GM12878 (cell line): ENCODE measurements around the gene BBS12. TPM values are rescaled to one million over a fixed set of nuclear protein-coding genes. Genes with fewer than 3 reads are reported as not detected.
A peak's percentile ranks its signal among the peaks of the same experiment; 100 is the strongest.

Source experiments
- ATAC-seq: fragments of 200-7000 bp; cut with Tn5 transposase; 3 replicates; pipeline ENCODE4 v1.9.1; 2020; ENCODE audit warnings: mild to moderate bottlenecking, moderate library complexity
- BruUV-seq: library from RNA; stranded (reverse); fragments of 400-500 nt; replicated peaks from 2 replicates; lab custom pipeline; 2021; lab: Mats Ljungman, UMichigan
- CTCF ChIA-PET: fragments of 300-600 bp; sonication (Branson Sonifier 250); formaldehyde crosslinking; extraction: SDS; loops from one replicate; lab custom pipeline; 2021; ENCODE audit warnings: inconsistent platforms; lab: Yijun Ruan, JAX
- POLR2A ChIA-PET: fragments of 350-600 bp; formaldehyde crosslinking; extraction: SDS; loops from one replicate; lab custom pipeline; 2021; ENCODE audit warnings: inconsistent platforms; lab: Charles Lee
- RAD21 ChIA-PET: fragments of 300-600 bp; sonication (Branson Sonifier 250); formaldehyde crosslinking; loops from one replicate; lab custom pipeline; 2023; ENCODE audit warnings: antibody characterized with exemption; ENCODE audit not compliant: unreplicated experiment; lab: Charles Lee
- SMC1A ChIA-PET: fragments of 300-600 bp; sonication (Branson Sonifier 250); formaldehyde crosslinking; loops from one replicate; lab custom pipeline; 2023; ENCODE audit not compliant: unreplicated experiment, uncharacterized antibody; lab: Charles Lee
- DNase-seq: peaks from one replicate; pipeline ENCODE4 v3.0.0-alpha.2; 2011; ENCODE audit warnings: low read depth, low spot score
- FAIRE-seq: peaks from 3 replicates; lab custom pipeline; 2011; peaks lifted over from hg19 to GRCh38; lab: Jason Lieb, UNC
- H2AFZ ChIP-seq: 2 replicates; pipeline ENCODE4 v1.6.0; 2011; ENCODE audit warnings: low read depth, low read length, control low read depth; ENCODE audit not compliant: control insufficient read depth
- H3K27ac ChIP-seq: 2 replicates; pipeline ENCODE4 v1.5.1; 2011; ENCODE audit warnings: control low read depth; ENCODE audit not compliant: control insufficient read depth, insufficient read depth
- H3K27me3 ChIP-seq, 2 experiments: replicated peaks in 1 of 2; 2 replicates each; pipeline versions ENCODE4 v1.6.0 to v1.6.1; 2011; ENCODE audit warnings: low read length in 1 of 2; ENCODE audit not compliant: control insufficient read depth in 2 of 2, insufficient read depth in 2 of 2
- H3K36me3 ChIP-seq, 2 experiments: 2 replicates each; pipeline ENCODE4 v1.5.1; 2011; ENCODE audit warnings: low read length in 1 of 2; ENCODE audit not compliant: control insufficient read depth in 2 of 2, insufficient read depth in 2 of 2
- H3K4me1 ChIP-seq: 2 replicates; pipeline ENCODE4 v1.6.1; 2011; ENCODE audit warnings: mild to moderate bottlenecking, low read length, moderate library complexity, mixed read lengths; ENCODE audit not compliant: control insufficient read depth, insufficient read depth
- H3K4me2 ChIP-seq: 2 replicates; pipeline ENCODE4 v1.6.0; 2011; ENCODE audit warnings: control low read depth; ENCODE audit not compliant: control insufficient read depth, insufficient read depth
- H3K4me3 ChIP-seq: fragments of 200-600 bp; sonication (generic); 2 replicates; pipeline ENCODE4 v1.5.1; 2016
- H3K79me2 ChIP-seq: 2 replicates; pipeline ENCODE4 v1.6.0; 2011; ENCODE audit warnings: low read length; ENCODE audit not compliant: control insufficient read depth, insufficient read depth
- H3K9ac ChIP-seq: 2 replicates; pipeline ENCODE4 v1.8.0; 2011; ENCODE audit warnings: low read length, control low read depth, mixed read lengths; ENCODE audit not compliant: control insufficient read depth, insufficient read depth
- H3K9me3 ChIP-seq: replicated peaks from 3 replicates; pipeline ENCODE4 v1.5.1; 2011; ENCODE audit warnings: mild to moderate bottlenecking, low read length; ENCODE audit not compliant: control insufficient read depth, insufficient read depth
- H4K20me1 ChIP-seq: 2 replicates; pipeline ENCODE4 v1.6.0; 2011; ENCODE audit not compliant: control insufficient read depth, insufficient read depth
- BHLHE40 ChIP-seq, 2 experiments: fragments of 450-650 bp in 1 of 2; IDR thresholded peaks; 2 replicates each; pipeline ENCODE4 v1.6.1; 2011 to 2017; ENCODE audit warnings: low read depth in 2 of 2, borderline replicate concordance in 1 of 2, improper control_type of control experiment in 1 of 2, low read length in 1 of 2, mild to moderate bottlenecking in 1 of 2
- CBX5 ChIP-seq: sonication (generic); IDR thresholded peaks from 2 replicates; pipeline ENCODE4 v1.6.1; 2016; ENCODE audit warnings: low read depth, moderate library complexity, mild to moderate bottlenecking, inconsistent platforms
- E2F8 ChIP-seq: fragments of 450-650 bp; IDR thresholded peaks from 2 replicates; pipeline ENCODE4 v1.6.1; 2018; ENCODE audit warnings: mild to moderate bottlenecking, low read depth, moderate library complexity; ENCODE audit not compliant: partially characterized antibody
- FOXM1 ChIP-seq: IDR thresholded peaks from 2 replicates; pipeline ENCODE4 v1.6.1; 2012; ENCODE audit warnings: low read depth, mild to moderate bottlenecking, inconsistent platforms, low read length, moderate library complexity
- HDGF ChIP-seq: fragments of 450-650 bp; IDR thresholded peaks from 2 replicates; pipeline ENCODE4 v1.6.1; 2016; ENCODE audit warnings: antibody characterized with exemption
- IRF3 ChIP-seq: fragments of 450-650 bp; IDR thresholded peaks from 2 replicates; pipeline ENCODE4 v1.6.1; 2014; ENCODE audit warnings: mild to moderate bottlenecking
- JUNB ChIP-seq: IDR thresholded peaks from 2 replicates; pipeline ENCODE4 v1.6.1; 2016; ENCODE audit warnings: antibody characterized with exemption, mild to moderate bottlenecking
- NFYB ChIP-seq: IDR thresholded peaks from 2 replicates; pipeline ENCODE4 v1.6.1; 2011; ENCODE audit warnings: low read depth, mild to moderate bottlenecking, low read length, improper control_type of control experiment, moderate library complexity; ENCODE audit not compliant: insufficient read depth
- PML ChIP-seq: IDR thresholded peaks from 2 replicates; pipeline ENCODE4 v1.6.1; 2012; ENCODE audit warnings: low read length, inconsistent platforms
- POLR2AphosphoS2 ChIP-seq: IDR thresholded peaks from 2 replicates; pipeline ENCODE4 v1.6.1; 2011; ENCODE audit warnings: low read depth, mild to moderate bottlenecking, low read length, improper control_type of control experiment, moderate library complexity
- RAD21 ChIP-seq: IDR thresholded peaks from 2 replicates; pipeline ENCODE4 v1.6.1; 2011; ENCODE audit warnings: mild to moderate bottlenecking, low read depth, low read length, moderate library complexity; ENCODE audit not compliant: insufficient read depth
- RFX5 ChIP-seq: IDR thresholded peaks from 2 replicates; pipeline ENCODE4 v1.6.1; 2011; ENCODE audit warnings: low read depth, low read length, improper control_type of control experiment
- SP1 ChIP-seq: IDR thresholded peaks from one replicate; pipeline ENCODE4 v1.6.1; 2011; ENCODE audit warnings: low read depth, low read length
- SUZ12 ChIP-seq: fragments of 200-600 bp; sonication (generic); IDR thresholded peaks from one replicate; pipeline ENCODE4 v1.6.1; 2018; ENCODE audit warnings: antibody characterized with exemption, mild to moderate bottlenecking; ENCODE audit not compliant: unreplicated experiment
- TCF7 ChIP-seq: IDR thresholded peaks from 2 replicates; pipeline ENCODE4 v1.6.1; 2014; ENCODE audit warnings: antibody characterized with exemption, borderline replicate concordance
- WGBS: methylation state at CpG from one replicate; pipeline ENCODE4 v1.1.6; 2016; ENCODE audit warnings: low lambda C conversion rate; ENCODE audit not compliant: insufficient replicate concordance, insufficient coverage; ENCODE audit errors: missing lambda C conversion rate; 5-methylcytosine and 5-hydroxymethylcytosine counted together
- in situ Hi-C: fragments of 300-500 bp; cut with MboI; formaldehyde crosslinking; loops from 9 replicates; pipeline ENCODE4 v1.14.3; 2018; ENCODE audit warnings: mixed read lengths
- intact Hi-C: fragments of 100-400 bp; cut with micrococcal nuclease; formaldehyde crosslinking; loops from one replicate; pipeline ENCODE4 v1.14.2; 2022; ENCODE audit not compliant: unreplicated experiment
- polyA plus RNA-seq, 11 experiments: library from polyadenylated mRNA; depleted of rRNA in 4 of 11; unstranded in 6 of 11; stranded (reverse) in 5 of 11; fragments of >200 nt; fragmentation: Nextera tagmentation in 4 of 11; fragmentation: Illumina TruSeq in 1 of 11; extraction: Ambion mirVana in 4 of 11; extraction: Trizol in 1 of 11; gene quantifications; 1 replicate in 1 of 11; 2 replicates in 10 of 11; pipeline versions ENCODE4 v1.2.1 to v1.2.3, GENCODE V29; 2011 to 2016; ENCODE audit warnings: inconsistent platforms in 2 of 11, missing spikeins in 2 of 11, low read depth in 1 of 11
- total RNA-seq, 4 experiments: library from RNA; depleted of rRNA in 3 of 4; stranded (reverse); fragments of >200 nt in 3 of 4; fragmentation: Illumina TruSeq in 1 of 4; extraction: Trizol in 1 of 4; gene quantifications; 2 replicates each; pipeline versions ENCODE4 v1.2.1 to v1.2.3, GENCODE V29; 2013 to 2021
- TF ChIP-seq, protein P1 (sequence below): IDR thresholded peaks from 2 replicates; pipeline ENCODE4 v1.6.1; 2012; ENCODE audit warnings: low read depth, low read length, improper control_type of control experiment

Gene BBS12
- total and polyA plus RNA-seq, 10 of the 15 experiments (the other 5 are each of a cell fraction or from before 2014, with no cell fraction given), result 0.15 to 0.63 (median 0.42) TPM

DNA sequence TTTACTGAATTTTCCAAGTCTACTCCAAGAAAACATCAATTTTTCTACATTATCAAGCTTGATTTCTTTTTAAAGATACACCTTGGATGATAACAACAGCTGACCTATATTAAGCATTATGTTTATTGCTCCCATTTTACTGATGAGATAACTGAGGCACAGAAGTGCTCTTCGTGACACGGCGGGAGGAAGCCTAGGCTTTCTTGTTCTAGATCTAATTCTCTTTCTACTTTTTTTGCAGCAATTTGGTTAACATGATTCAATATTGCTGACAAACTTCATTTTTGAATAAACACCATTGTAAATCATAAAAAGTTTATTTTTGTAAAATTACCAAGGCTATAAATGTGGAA, 33.8 kb downstream of the BBS12 start:
- in situ Hi-C loops (no loop called here), intact Hi-C loops (no loop called here)
- Histone ChIP-seq H3K27ac (no peak overlapping the region), H2AFZ (no peak overlapping the region), H3K36me3 (no peaks in the 10 kb centered on the region), H3K79me2 (no peaks in the 10 kb centered on the region), H3K4me1 (peaks cover 18% of the 10 kb centered on the region), H3K4me2 (no peak overlapping the region), H3K9me3 (no peaks in the 10 kb centered on the region; the same call in 2 of the 3 replicates), H3K9ac (no peak overlapping the region), H4K20me1 (no peaks in the 10 kb centered on the region), H3K27me3 (no peaks in the 10 kb centered on the region), H3K4me3 (no peak overlapping the region)
- no peak for ATAC-seq
- POLR2A ChIA-PET, result no interaction called here
- RAD21 ChIA-PET, result no interaction called here
- 96% methylated on average over 3 of the region's 3 CpGs for WGBS
- SMC1A ChIA-PET, result interaction anchor here (0.9 to 1.0 kb wide), 2 partner anchors 18 to 156 kb away, joined by 3 to 4 read pairs; partner anchors contain the start of gene NUDT6
- no peak for DNase-seq
- CTCF ChIA-PET, result interaction anchor here (0.6 to 5.3 kb wide), 4 partner anchors 8 to 164 kb away, joined by 3 to 15 read pairs (median 8); no protein-coding TSS in a partner anchor
- peak; percentile 52 for FAIRE-seq
- BruUV-seq, result no TSS peak
- no peak for TF ChIP-seq HDGF
- TF ChIP-seq E2F8, result no peak
- no peak for TF ChIP-seq RAD21
- TF ChIP-seq SP1, result no peak
- TF ChIP-seq SUZ12, result no peak
- TF ChIP-seq TCF7, result no peak
- no peak for TF ChIP-seq CBX5
- no peak for TF ChIP-seq BHLHE40 (IDR thresholded peaks at IDR 0.05; ENCODE audit: borderline replicate concordance in 1 of 2, low read depth in 2 of 2, low read length in 1 of 2)
- TF ChIP-seq PML, result no peak
- TF ChIP-seq NFYB, result no peak
- no peak for TF ChIP-seq POLR2AphosphoS2
- no peak for TF ChIP-seq FOXM1
- no peak for TF ChIP-seq IRF3
- TF ChIP-seq JUNB, result no peak
- TF ChIP-seq, protein P1, sequence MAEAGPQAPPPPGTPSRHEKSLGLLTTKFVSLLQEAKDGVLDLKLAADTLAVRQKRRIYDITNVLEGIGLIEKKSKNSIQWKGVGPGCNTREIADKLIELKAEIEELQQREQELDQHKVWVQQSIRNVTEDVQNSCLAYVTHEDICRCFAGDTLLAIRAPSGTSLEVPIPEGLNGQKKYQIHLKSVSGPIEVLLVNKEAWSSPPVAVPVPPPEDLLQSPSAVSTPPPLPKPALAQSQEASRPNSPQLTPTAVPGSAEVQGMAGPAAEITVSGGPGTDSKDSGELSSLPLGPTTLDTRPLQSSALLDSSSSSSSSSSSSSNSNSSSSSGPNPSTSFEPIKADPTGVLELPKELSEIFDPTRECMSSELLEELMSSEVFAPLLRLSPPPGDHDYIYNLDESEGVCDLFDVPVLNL, result no peak
- TF ChIP-seq RFX5, result no peak
